Fibroblast of skin of left quadriceps (primary cell): ENCODE data around the gene KLRC4.
"Not testable (repeated sequence)": the region's sequence is repeated elsewhere in the genome, so short reads cannot be mapped to it uniquely, and the experiment has no call there.

ENCODE experiments used
- DNase-seq, 2 experiments: peaks; one replicate each; pipeline ENCODE4 v3.0.0-alpha.2; 2013; ENCODE audit warnings: low read depth in 2 of 2

The KLRC4 gene, protein sequence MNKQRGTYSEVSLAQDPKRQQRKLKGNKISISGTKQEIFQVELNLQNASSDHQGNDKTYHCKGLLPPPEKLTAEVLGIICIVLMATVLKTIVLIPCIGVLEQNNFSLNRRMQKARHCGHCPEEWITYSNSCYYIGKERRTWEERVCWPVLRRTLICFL

DNA sequence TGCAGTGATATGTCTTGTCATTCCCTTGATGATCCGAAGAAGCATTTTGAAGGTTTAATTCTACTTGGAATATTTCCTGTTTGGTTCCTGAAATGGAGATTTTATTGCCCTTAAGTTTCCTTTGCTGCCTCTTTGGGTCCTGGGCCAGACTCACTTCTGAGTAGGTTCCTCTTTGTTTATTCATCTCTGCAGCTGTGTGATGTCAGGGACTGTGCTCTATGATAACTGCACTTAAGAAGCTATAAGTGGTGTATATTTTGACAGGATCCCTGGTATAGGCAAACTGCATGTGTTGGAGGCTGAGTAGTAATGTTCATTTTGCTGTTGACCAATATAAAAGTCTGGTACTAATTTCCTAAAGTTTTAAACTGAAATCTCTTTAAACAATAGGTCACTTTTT, at the start of gene KLRC4:
Gene KLRC4, minus strand, starts transcription at position 366 of the 400 bp plus-strand sequence. Its CDS starts 182 bp downstream, at position 184.
- no peak for DNase-seq

- DNase-seq = no peak
Observed at GRCh38 chr12:10457760-10458159, 48.2 kb upstream of the KLRC4 start.

- DNase-seq = no peak
Observed at GRCh38 chr12:10456856-10457255, 47.3 kb upstream of the KLRC4 start.

GRCh38 chr12:10455766-10456165, 46.2 kb upstream of the KLRC4 start:
- DNase-seq = no peak

GRCh38 chr12:10454531-10454930, 45.0 kb upstream of the KLRC4 start:
- DNase-seq = no peak

DNA sequence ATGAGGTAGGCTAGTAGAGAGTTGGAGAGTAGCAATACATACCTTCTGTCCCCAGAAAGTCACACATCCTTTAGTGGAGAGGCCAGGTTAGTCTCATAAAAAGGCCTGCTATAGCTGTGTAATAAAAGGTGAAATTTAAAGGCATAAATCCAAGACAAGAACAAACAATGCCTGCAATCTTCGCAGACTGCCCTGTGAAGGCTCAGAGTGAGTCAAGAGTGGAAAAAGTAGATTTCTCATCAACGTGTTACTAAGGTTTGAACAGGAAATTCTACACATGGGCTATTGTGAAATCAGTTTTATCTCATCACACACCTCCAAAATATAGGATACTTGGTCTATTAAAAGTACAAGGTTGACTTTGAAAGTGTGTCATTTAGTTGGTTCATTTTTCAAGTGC, 43.6 kb upstream of the KLRC4 start, which contains the start of gene KLRC1:
Gene KLRC1, minus strand, starts transcription at position 222 of the 400 bp plus-strand sequence. CDS start 2,221 bp downstream, outside the sequence.
- DNase-seq = no peak

- DNase-seq = no peak
Observed at GRCh38 chr12:10448236-10448635, 38.7 kb upstream of the KLRC4 start.

GRCh38 chr12:10446052-10446451, 36.5 kb upstream of the KLRC4 start:
- not testable (repeated sequence) for DNase-seq

- DNase-seq = not testable (repeated sequence)
Observed at GRCh38 chr12:10441144-10441543, 31.6 kb upstream of the KLRC4 start.

DNA sequence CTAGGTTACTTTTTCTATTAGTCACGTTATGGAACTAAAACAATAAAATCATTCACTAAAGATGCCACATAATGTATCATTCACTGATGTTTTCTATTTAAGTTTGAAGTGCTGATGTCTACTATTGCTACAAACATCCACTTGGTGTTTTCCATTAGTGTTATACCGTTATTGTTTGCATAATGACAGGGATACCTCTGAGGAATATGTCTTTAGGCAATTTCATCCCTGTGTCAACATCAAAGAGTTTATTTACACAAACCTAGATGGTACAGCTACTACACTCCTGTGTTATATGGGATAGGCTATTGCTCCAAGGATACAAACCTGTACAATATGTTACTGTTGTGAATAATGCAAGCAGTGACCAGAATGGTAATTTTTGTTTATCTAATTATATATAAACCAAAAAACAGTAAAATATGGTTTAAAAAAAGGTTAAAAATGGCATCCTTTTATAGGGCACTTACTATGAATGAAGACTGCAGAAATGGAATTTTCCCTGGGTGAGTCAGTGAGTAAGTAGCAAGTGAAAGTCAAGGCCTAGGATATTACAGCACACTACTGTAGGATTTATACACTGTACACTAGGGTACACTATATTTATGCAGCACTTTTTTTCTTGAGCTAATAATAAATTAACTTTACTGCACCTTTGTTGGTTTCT, 30.2 kb upstream of the KLRC4 start:
- DNase-seq = not testable (repeated sequence)

DNA sequence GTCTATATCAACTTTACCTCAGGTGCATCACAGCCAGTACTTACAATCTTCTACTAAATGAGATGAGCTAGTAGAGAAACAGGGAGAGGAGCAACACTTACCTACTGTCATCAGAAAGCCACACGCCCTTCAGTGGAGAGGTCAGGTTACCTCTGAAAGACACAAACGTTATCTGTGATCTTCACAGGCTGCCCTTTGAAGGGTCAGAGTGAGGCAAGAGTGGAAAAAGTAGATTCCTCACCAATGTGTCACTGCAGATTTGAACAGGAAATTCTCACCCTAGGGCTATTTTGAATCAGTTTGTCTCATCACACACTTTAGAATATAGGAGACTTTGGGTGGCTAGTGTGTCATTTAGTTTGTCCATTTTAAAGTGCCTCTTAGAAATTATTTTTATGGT, 28.0 kb upstream of the KLRC4 start:
- not testable (repeated sequence) for DNase-seq

DNA sequence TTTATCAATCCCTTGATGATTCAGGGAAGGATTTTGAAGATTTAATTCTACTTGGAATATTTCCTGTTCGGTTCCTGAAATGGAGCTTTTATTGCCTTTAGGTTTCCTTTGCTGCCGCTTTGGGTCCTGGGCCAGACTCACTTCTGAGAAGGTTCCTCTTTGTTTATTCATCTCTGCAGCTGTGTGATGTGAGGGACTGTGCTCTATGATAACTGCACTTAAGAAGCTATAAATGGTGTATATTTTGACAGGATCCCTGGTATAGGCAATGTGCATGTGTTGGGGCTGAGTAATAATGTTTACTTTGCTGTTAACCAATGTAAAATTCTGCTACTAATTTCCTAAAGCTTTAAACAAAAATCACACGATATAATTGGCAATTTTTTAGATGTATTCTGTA, 26.3 kb upstream of the KLRC4 start, which contains the start of gene KLRC2:
Gene KLRC2, minus strand, starts transcription at position 195 of the 400 bp plus-strand sequence. Its CDS starts 24 bp downstream, at position 171.
- peak; percentile 3 to 5 for DNase-seq

DNA sequence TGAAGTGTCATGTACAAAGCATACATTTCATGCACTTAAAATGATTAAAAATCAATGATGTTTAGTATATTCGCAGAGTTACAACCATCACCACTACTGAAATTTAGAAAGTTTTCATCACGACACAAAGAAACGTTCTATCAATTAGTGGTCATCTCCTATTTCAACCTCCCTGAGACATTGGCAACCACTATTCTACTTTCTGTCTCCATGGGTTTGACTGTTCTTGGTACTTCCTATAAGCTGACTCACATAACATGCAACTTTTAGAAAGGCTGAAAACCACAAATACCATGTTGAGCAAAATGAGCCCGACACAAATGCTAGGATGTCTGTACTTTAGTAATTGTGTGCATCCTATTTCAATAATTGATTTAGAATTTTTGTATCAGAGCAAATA, 21.1 kb upstream of the KLRC4 start:
- peak in 1 of 2 experiments; percentile 5 for DNase-seq

DNA sequence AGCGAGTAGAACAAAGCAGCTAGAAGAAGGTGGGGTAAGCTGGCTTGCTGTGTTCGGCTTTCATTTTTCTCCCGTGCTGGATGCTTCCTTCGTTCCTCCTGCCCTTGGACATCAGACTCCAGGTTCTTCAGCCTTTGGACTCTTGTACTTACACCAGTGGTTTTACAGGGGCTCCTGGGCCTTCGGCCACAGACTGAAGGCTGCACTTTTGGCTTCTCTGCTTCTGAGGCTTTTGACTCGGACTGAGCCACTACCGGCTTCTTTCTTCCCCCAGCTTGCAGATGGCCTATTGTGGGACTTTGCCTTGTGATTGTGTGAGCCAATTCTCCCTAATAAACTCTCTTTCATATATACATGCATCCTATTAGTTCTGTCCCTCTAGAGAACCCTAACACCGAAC, 16.4 kb upstream of the KLRC4 start:
- DNase-seq = not testable (repeated sequence)

DNA sequence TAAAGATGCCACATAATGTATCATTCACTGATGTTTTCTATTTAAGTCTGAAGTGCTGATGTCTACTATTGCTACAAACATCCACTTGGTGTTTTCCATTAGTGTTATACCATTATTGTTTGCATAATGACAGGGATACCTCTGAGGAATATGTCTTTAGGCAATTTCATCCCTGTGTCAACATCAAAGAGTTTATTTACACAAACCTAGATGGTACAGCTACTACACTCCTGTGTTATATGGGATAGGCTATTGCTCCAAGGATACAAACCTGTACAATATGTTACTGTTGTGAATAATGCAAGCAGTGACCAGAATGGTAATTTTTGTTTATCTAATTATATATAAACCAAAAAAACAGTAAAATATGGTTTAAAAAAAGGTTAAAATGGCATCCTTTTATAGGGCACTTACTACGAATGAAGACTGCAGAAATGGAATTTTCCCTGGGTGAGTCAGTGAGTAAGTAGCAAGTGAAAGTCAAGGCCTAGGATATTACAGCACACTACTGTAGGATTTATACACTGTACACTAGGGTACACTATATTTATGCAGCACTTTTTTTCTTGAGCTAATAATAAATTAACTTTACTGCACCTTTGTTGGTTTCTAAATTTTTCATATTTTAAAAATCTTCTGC, 14.8 kb upstream of the KLRC4 start:
- not testable (repeated sequence) for DNase-seq

DNA sequence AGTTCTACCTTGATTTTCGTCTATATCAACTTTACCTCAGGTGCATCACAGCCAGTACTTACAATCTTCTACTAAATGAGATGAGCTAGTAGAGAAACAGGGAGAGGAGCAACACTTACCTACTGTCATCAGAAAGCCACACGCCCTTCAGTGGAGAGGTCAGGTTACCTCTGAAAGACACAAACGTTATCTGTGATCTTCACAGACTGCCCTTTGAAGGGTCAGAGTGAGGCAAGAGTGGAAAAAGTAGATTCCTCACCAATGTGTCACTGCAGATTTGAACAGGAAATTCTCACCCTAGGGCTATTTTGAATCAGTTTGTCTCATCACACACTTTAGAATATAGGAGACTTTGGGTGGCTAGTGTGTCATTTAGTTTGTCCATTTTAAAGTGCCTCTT, 12.6 kb upstream of the KLRC4 start:
- DNase-seq = not testable (repeated sequence)

DNA sequence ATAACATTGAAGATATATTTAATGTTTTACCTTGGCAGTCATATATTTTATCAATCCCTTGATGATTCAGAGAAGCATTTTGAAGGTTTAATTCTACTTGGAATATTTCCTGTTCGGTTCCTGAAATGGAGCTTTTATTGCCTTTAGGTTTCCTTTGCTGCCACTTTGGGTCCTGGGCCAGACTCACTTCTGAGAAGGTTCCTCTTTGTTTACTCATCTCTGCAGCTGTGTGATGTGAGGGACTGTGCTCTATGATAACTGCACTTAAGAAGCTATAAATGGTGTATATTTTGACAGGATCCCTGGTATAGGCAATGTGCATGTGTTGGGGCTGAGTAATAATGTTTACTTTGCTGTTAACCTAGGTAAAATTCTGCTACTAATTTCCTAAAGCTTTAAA, 10.8 kb upstream of the KLRC4 start, which contains the start of gene KLRC3:
Gene KLRC3, minus strand, starts transcription at position 262 of the 400 bp plus-strand sequence. Its CDS starts 45 bp downstream, at position 217.
- not testable (repeated sequence) for DNase-seq

DNA sequence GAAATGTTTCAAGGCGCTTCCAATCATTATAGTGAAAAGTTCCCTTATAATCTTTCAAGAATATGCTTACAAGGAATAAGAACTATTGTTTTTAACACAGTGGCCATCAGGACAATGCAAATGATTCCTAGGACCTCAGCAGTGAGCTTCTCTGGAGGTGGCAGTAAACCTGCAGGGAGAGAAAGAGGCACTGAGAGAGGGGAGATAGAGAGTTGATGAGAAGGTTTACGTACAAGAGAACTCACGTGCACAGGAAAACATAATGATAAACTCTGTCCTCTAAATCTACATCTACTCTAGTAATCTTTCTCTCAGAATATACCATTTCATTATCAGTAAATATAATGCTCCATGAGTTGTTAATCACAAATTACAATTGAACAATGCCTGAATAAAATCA, 715 bp downstream of the KLRC4 start:
- DNase-seq = no peak

GRCh38 chr12:10406725-10407124, 2.8 kb downstream of the KLRC4 start:
- no peak for DNase-seq

DNA sequence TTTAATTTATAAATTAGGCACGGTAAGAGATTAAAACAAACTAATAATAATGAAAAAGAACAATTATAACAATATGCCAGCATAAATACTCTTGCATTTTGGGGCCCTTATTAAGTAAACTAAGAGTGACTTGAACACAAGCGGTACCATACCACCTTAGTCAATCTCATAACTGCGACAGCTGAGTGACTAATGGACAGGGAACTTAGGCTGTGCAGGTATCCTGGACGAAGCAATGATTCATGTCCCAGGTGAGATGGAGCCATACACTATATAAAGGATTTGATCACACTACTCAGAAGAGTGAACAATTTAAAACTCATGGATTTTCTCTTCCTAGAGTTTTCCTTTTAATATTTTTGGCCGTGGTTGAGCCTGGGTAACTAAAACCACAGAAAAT, 4.3 kb downstream of the KLRC4 start:
- DNase-seq = no peak

- no peak for DNase-seq
Observed at GRCh38 chr12:10404798-10405197, 4.8 kb downstream of the KLRC4 start.

- DNase-seq = no peak
Observed at GRCh38 chr12:10400829-10401228, 8.7 kb downstream of the KLRC4 start.

GRCh38 chr12:10398168-10398567, 11.4 kb downstream of the KLRC4 start:
- no peak for DNase-seq
